A673 (cell line): Measurements from ENCODE around the gene CDH4. TPM values are rescaled to one million over a fixed set of nuclear protein-coding genes. Genes with fewer than 3 reads are reported as not detected.

ENCODE experiments used
- BruUV-seq: library from RNA; stranded (reverse); fragments of 400-500 nt; replicated peaks from 2 replicates; lab custom pipeline; 2021; lab: Mats Ljungman, UMichigan
- CTCF ChIA-PET: fragments of 300-600 bp; sonication (Branson Sonifier 250); formaldehyde crosslinking; loops from one replicate; lab custom pipeline; 2022; ENCODE audit warnings: antibody characterized with exemption; lab: Charles Lee
- POLR2A ChIA-PET: fragments of 300-600 bp; sonication (Branson Sonifier 250); formaldehyde crosslinking; loops from one replicate; lab custom pipeline; 2022; ENCODE audit warnings: antibody characterized with exemption; ENCODE audit not compliant: low non-redundant PET; lab: Charles Lee
- DNase-seq: peaks from one replicate; pipeline ENCODE4 v3.0.0-alpha.2; 2015; ENCODE audit warnings: low spot score
- H3K27ac ChIP-seq: fragments of 200-600 bp; sonication (generic); 2 replicates; pipeline ENCODE4 v1.5.1; 2016; ENCODE audit warnings: mixed run types, low read depth, mild to moderate bottlenecking, mixed read lengths, antibody characterized with exemption, low read length; ENCODE audit not compliant: poor library complexity, severe bottlenecking
- H3K27me3 ChIP-seq: fragments of 200-600 bp; sonication (generic); replicated peaks from 2 replicates; pipeline ENCODE4 v1.6.1; 2017; ENCODE audit warnings: mixed run types, low read depth, mild to moderate bottlenecking, mixed read lengths, antibody characterized with exemption, low read length; ENCODE audit not compliant: insufficient read depth, poor library complexity
- H3K36me3 ChIP-seq: fragments of 200-600 bp; sonication (generic); 2 replicates; pipeline ENCODE4 v1.6.1; 2016; ENCODE audit warnings: mixed run types, mild to moderate bottlenecking, mixed read lengths, antibody characterized with exemption, low read length; ENCODE audit not compliant: insufficient read depth, poor library complexity, severe bottlenecking
- H3K4me1 ChIP-seq: fragments of 200-600 bp; sonication (generic); 2 replicates; pipeline ENCODE4 v1.6.1; 2017; ENCODE audit warnings: mixed run types, mild to moderate bottlenecking, mixed read lengths, antibody characterized with exemption, low read length; ENCODE audit not compliant: insufficient read depth, poor library complexity, severe bottlenecking
- H3K4me3 ChIP-seq: fragments of 200-600 bp; sonication (generic); 2 replicates; pipeline ENCODE4 v1.5.1; 2016; ENCODE audit warnings: low read depth, mixed run types, mild to moderate bottlenecking, mixed read lengths, low read length; ENCODE audit not compliant: poor library complexity, severe bottlenecking
- H3K9me3 ChIP-seq: fragments of 200-600 bp; sonication (generic); 2 replicates; pipeline ENCODE4 v1.6.1; 2016; ENCODE audit warnings: mixed run types, low read depth, mild to moderate bottlenecking, mixed read lengths, antibody characterized with exemption, low read length; ENCODE audit not compliant: poor library complexity, severe bottlenecking
- CTCF ChIP-seq: fragments of 300-800, 200-600 bp; sonication (generic); conservative IDR thresholded peaks from 2 replicates; pipeline ENCODE4 v1.5.1; 2017; ENCODE audit warnings: low read depth, mild to moderate bottlenecking, antibody characterized with exemption, low read length, moderate library complexity, mixed read lengths
- EZH2 ChIP-seq: fragments of 200-600 bp; sonication (generic); IDR thresholded peaks from 2 replicates; pipeline ENCODE4 v1.6.1; 2017; ENCODE audit warnings: borderline replicate concordance, low read depth, mild to moderate bottlenecking, mixed read lengths, antibody characterized with exemption, low read length; ENCODE audit not compliant: poor library complexity, severe bottlenecking
- intact Hi-C: fragments of 100-400 bp; cut with micrococcal nuclease; formaldehyde crosslinking; loops from one replicate; pipeline ENCODE4 v1.10.0; 2022; ENCODE audit not compliant: unreplicated experiment
- total RNA-seq: library from RNA; stranded (reverse); gene quantifications from 2 replicates; pipeline ENCODE4 v1.2.3, GENCODE V29; 2021

Gene CDH4
- total RNA-seq, 1 experiment from 2014 or later = 8.3 TPM

- BruUV-seq = no TSS peak
- no peak for TF ChIP-seq EZH2
- no peak for TF ChIP-seq CTCF
- Histone ChIP-seq H3K27me3 (peaks cover 4% of the 10 kb centered on the region), H3K9me3 (no peaks in the 10 kb centered on the region), H3K4me1 (no peaks in the 10 kb centered on the region), H3K27ac (no peak overlapping the region), H3K4me3 (no peak overlapping the region), H3K36me3 (no peaks in the 10 kb centered on the region)
- no peak for DNase-seq
- intact Hi-C loops = no loop called here
- CTCF ChIA-PET = no interaction called here
- POLR2A ChIA-PET = no interaction called here
Observed at GRCh38 chr20:61331543-61331942, 79.5 kb downstream of the CDH4 start.

GRCh38 chr20:61332016-61332975 is 80.2 kb downstream of the CDH4 start:
- CTCF ChIA-PET = no interaction called here
- Histone ChIP-seq H3K36me3 (no peaks in the 10 kb centered on the region), H3K4me1 (no peaks in the 10 kb centered on the region), H3K4me3 (no peak overlapping the region), H3K27ac (no peak overlapping the region), H3K9me3 (no peaks in the 10 kb centered on the region), H3K27me3 (no peaks in the 10 kb centered on the region)
- BruUV-seq = no TSS peak
- no peak for DNase-seq
- POLR2A ChIA-PET = no interaction called here
- TF ChIP-seq EZH2 (no peak), CTCF (no peak)
- intact Hi-C loops = no loop called here

GRCh38 chr20:61333484-61334108 is 81.5 kb downstream of the CDH4 start:
- DNase-seq = no peak
- POLR2A ChIA-PET = no interaction called here

More at GRCh38 chr20:61333484-61334108, 81.5 kb downstream of the CDH4 start:
- Histone ChIP-seq H3K4me3 (no peak overlapping the region), H3K4me1 (no peaks in the 10 kb centered on the region), H3K9me3 (no peaks in the 10 kb centered on the region), H3K27me3 (peaks cover 3% of the 10 kb centered on the region), H3K27ac (no peak overlapping the region), H3K36me3 (no peaks in the 10 kb centered on the region)
- intact Hi-C loops = no loop called here
- BruUV-seq = no TSS peak
- CTCF ChIA-PET = no interaction called here
- no peak for TF ChIP-seq CTCF
- TF ChIP-seq EZH2 = no peak
